Neutrophil (primary cell): ENCODE results near the gene AADACL2.

Experiments
- H3K27ac ChIP-seq: fragments of 200-600 bp; sonication (generic); 2 replicates; pipeline ENCODE4 v1.5.1; 2016; ENCODE audit warnings: mild to moderate bottlenecking, moderate library complexity
- H3K27me3 ChIP-seq: fragments of 200-600 bp; sonication (generic); 2 replicates; pipeline ENCODE4 v1.6.0; 2016; ENCODE audit warnings: mild to moderate bottlenecking
- H3K36me3 ChIP-seq: fragments of 200-600 bp; sonication (generic); 2 replicates; pipeline ENCODE4 v1.5.1; 2017
- H3K4me1 ChIP-seq, 2 experiments: fragments of 200-600 bp in 1 of 2; sonication (generic) in 1 of 2; 1 replicate in 1 of 2; 2 replicates in 1 of 2; pipeline versions ENCODE4 v1.5.1 to v1.6.1; 2013 to 2016; ENCODE audit warnings: low read depth in 1 of 2, low read length in 1 of 2, mild to moderate bottlenecking in 1 of 2, moderate library complexity in 1 of 2; ENCODE audit not compliant: control insufficient read depth in 1 of 2, insufficient read depth in 1 of 2
- H3K4me3 ChIP-seq, 2 experiments: fragments of 200-600 bp in 1 of 2; sonication (generic) in 1 of 2; 1 replicate in 1 of 2; 2 replicates in 1 of 2; pipeline ENCODE4 v1.5.1; 2013 to 2016; ENCODE audit warnings: low read depth in 1 of 2, low read length in 1 of 2, mild to moderate bottlenecking in 1 of 2, moderate library complexity in 1 of 2
- H3K9me3 ChIP-seq: fragments of 200-600 bp; sonication (generic); 2 replicates; pipeline ENCODE4 v1.5.1; 2016
- TF ChIP-seq, protein P1 (sequence below): fragments of 200-600 bp; sonication (generic); IDR thresholded peaks from 2 replicates; pipeline ENCODE4 v1.5.1; 2016; ENCODE audit warnings: antibody characterized with exemption

Gene AADACL2

DNA sequence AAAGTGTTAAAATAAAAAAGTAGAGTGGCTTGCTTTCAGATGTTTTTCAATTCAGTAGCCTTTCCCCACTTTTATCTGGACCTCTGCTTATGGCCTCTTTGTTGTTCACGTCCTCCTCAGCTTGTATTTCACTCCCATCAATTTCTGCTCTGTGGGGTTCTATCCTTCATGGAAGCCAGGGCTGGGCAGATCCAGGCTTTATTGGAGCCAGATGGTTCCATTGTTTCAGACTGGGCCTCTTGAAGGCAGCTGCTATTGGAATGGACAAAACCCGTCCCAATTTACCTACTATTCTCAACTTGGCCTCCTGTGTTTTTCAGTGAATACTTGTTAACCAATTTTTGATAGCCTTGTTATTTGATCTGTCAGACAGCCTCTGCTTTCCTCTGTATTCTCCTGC, 10.9 kb upstream of the AADACL2 start:
- H3K4me1 ChIP-seq, result no peaks in the 10 kb centered on the region
- no peak overlapping the region for H3K27ac ChIP-seq
- TF ChIP-seq, protein P1, sequence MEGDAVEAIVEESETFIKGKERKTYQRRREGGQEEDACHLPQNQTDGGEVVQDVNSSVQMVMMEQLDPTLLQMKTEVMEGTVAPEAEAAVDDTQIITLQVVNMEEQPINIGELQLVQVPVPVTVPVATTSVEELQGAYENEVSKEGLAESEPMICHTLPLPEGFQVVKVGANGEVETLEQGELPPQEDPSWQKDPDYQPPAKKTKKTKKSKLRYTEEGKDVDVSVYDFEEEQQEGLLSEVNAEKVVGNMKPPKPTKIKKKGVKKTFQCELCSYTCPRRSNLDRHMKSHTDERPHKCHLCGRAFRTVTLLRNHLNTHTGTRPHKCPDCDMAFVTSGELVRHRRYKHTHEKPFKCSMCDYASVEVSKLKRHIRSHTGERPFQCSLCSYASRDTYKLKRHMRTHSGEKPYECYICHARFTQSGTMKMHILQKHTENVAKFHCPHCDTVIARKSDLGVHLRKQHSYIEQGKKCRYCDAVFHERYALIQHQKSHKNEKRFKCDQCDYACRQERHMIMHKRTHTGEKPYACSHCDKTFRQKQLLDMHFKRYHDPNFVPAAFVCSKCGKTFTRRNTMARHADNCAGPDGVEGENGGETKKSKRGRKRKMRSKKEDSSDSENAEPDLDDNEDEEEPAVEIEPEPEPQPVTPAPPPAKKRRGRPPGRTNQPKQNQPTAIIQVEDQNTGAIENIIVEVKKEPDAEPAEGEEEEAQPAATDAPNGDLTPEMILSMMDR, result no peak
- H3K4me3 ChIP-seq, result no peak overlapping the region
- no peaks in the 10 kb centered on the region for H3K27me3 ChIP-seq
- no peaks in the 10 kb centered on the region for H3K9me3 ChIP-seq
- no peaks in the 10 kb centered on the region for H3K36me3 ChIP-seq

DNA sequence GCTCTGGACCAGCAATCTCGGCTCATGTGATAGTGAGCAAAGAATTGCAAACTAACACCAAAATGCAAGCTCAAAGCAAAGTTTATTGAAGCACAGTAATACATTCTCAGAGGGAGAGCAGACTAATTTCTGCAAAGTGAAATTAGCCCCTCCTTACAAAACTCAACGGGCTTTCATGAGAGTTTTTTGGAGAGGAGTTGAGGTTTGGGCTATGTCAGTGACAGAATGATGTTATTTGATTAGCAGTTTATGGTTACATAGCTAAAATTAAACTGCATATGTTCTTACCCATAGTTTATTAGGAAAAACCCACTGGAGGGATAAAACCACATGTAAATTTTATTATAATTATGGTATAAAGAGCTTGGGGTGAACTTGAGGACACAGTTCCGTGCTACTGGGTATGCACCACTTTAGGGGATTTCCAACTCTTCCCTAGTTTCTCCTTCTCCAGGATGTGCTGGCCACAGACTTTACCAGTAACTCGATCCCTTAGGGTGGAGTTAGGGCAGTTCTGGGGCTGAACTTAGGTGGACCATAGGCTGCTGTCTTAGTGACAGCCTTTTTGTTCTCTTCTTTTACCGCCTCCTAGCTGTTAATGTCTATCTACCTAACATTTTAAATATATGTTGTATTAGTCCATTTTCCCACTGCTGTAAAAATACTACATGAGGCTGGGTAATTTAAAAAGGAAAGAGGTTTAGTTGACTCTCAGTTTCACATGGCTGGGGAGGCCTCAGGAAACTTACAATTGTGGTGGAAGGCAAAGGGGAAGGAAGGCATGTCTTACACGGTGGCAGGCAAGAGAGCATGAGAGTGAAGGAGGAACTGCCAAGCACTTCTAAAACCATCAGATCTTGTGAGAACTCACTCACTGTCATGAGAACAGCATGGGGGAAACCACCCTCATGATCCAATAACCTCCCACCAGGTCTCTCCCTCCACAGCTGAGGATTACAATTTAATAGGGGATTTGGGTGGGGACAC, 8.9 kb upstream of the AADACL2 start:
- Histone ChIP-seq H3K36me3 (no peaks in the 10 kb centered on the region), H3K9me3 (no peaks in the 10 kb centered on the region), H3K27me3 (no peaks in the 10 kb centered on the region), H3K4me3 (no peak overlapping the region), H3K27ac (no peak overlapping the region), H3K4me1 (no peaks in the 10 kb centered on the region)
- TF ChIP-seq, protein P1, result no peak

DNA sequence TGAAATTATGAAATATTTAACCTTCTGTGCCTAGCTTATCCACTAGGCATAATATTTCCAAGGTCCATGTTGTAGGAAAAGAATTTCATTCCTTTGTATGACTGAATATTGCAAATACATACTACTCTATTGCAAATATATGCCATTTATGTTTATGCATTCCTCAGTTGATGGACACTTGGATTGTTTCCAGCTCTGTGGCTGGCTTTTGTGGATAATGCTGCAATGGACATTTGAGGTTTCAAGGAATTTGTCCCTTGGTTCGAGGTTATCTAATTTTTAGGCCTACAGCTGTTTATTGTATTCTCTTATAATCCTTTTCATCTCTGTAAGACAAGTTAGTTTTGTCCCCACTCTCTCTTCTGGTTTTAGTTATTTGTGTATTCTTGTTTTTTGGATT, 7.7 kb upstream of the AADACL2 start:
- H3K27me3 ChIP-seq, result no peaks in the 10 kb centered on the region
- no peak overlapping the region for H3K27ac ChIP-seq
- no peaks in the 10 kb centered on the region for H3K36me3 ChIP-seq
- H3K9me3 ChIP-seq, result no peaks in the 10 kb centered on the region
- H3K4me3 ChIP-seq, result no peak overlapping the region
- H3K4me1 ChIP-seq, result no peaks in the 10 kb centered on the region
- TF ChIP-seq, protein P1, result no peak

DNA sequence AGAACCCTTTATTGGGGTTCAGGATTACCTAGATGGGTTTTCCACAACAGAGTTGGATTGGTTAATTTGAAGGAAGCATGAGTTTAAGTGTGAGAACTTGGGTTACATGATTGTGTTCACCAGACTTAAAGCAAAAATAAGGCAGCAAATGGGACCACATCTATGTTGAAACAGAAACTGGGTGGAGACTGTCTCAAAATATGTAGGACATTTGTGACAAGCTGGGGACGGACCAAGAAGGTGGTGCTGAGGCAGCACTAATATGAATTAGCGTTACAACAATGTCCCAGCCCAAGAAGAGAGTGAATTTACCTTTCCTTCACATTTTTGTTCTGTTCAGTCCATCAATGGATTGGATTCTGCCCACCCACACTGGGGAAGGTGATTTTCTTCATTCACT, 866 bp upstream of the AADACL2 start:
- H3K36me3 ChIP-seq, result no peaks in the 10 kb centered on the region
- H3K27me3 ChIP-seq, result no peaks in the 10 kb centered on the region
- no peak overlapping the region for H3K4me3 ChIP-seq
- H3K9me3 ChIP-seq, result no peaks in the 10 kb centered on the region
- H3K4me1 ChIP-seq, result no peaks in the 10 kb centered on the region
- TF ChIP-seq, protein P1, result no peak
- no peak overlapping the region for H3K27ac ChIP-seq

DNA sequence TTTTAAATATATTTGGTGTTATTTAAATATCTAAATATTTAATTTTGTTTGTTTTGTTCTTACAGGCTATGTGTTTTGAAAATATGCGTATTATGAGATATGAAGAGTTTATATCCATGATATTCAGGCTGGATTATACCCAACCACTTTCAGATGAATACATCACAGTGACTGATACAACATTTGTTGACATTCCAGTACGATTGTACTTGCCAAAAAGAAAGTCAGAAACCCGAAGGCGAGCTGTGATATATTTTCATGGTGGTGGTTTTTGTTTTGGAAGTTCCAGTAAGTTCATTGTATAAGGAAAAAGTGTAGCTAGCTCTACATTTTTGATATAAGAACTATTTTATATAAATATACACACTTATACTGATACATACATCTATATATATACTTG, 6.9 kb downstream of the AADACL2 start:
- no peaks in the 10 kb centered on the region for H3K36me3 ChIP-seq
- H3K9me3 ChIP-seq, result no peaks in the 10 kb centered on the region
- no peak overlapping the region for H3K4me3 ChIP-seq
- H3K27me3 ChIP-seq, result no peaks in the 10 kb centered on the region
- no peak overlapping the region for H3K27ac ChIP-seq
- TF ChIP-seq, protein P1, result no peak
- H3K4me1 ChIP-seq, result peaks cover 0 to 8% of the 10 kb centered on the region in 2 experiments
